ENCODE data around the gene RGS19.
"Not testable (repeated sequence)": the region's sequence is repeated elsewhere in the genome, so short reads cannot be mapped to it uniquely, and the experiment has no call there.

Gene RGS19

GRCh38 chr20:64091340-64091739 is 12.0 kb upstream of the RGS19 start:
- TF ChIP-seq, protein P1, sequence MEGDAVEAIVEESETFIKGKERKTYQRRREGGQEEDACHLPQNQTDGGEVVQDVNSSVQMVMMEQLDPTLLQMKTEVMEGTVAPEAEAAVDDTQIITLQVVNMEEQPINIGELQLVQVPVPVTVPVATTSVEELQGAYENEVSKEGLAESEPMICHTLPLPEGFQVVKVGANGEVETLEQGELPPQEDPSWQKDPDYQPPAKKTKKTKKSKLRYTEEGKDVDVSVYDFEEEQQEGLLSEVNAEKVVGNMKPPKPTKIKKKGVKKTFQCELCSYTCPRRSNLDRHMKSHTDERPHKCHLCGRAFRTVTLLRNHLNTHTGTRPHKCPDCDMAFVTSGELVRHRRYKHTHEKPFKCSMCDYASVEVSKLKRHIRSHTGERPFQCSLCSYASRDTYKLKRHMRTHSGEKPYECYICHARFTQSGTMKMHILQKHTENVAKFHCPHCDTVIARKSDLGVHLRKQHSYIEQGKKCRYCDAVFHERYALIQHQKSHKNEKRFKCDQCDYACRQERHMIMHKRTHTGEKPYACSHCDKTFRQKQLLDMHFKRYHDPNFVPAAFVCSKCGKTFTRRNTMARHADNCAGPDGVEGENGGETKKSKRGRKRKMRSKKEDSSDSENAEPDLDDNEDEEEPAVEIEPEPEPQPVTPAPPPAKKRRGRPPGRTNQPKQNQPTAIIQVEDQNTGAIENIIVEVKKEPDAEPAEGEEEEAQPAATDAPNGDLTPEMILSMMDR (IDR thresholded peaks at IDR 0.05; ENCODE audit: insufficient read depth, low read length, missing control alignments), result no peak
- POLR2A ChIA-PET, result no interaction called here
- no peak overlapping the region for H3K4me3 ChIP-seq (ENCODE audit: low read depth, low read length)
- CTCF ChIA-PET, result no interaction called here
- DNase-seq (ENCODE audit: low read depth, low spot score), result no peak

DNA sequence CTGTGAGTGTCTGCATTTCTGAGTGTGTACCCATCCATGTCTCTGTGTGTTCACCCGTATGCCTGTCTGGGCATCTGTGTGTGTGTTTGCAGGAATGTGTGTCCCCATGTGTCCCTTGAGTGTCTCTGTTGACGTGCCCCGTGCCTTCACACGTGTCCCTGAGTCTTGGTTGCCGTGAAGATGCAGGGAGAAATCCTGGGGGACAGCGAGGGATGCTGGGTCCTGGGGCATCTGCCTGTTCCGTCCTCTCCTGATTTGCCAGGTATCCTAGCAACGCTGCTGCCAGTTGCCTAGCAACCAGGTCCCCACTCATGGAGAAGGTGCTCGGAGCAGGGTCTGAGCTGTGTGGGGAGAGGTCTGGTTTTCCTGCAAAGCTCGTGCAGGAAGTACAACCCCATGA is 10.8 kb upstream of the RGS19 start:
- no peak overlapping the region for H3K4me3 ChIP-seq (ENCODE audit: low read depth, low read length)
- POLR2A ChIA-PET, result no interaction called here
- TF ChIP-seq, protein P1 (IDR thresholded peaks at IDR 0.05; ENCODE audit: insufficient read depth, low read length, missing control alignments), result no peak
- no peak for DNase-seq (ENCODE audit: low read depth, low spot score)
- CTCF ChIA-PET, result interaction anchor here (1.2 kb wide), 1 partner anchor 8 kb away, joined by 3 read pairs; no protein-coding TSS in a partner anchor

- CTCF ChIA-PET; POLR2A ChIA-PET; DNase-seq (ENCODE audit: low read depth, low spot score); H3K4me3 ChIP-seq (ENCODE audit: low read depth, low read length): not testable (repeated sequence)
Measured at GRCh38 chr20:64088586-64088985, 9.3 kb upstream of the RGS19 start.

- CTCF ChIA-PET, result interaction anchor here (1.6 kb wide), 1 partner anchor 30 kb away, joined by 6 read pairs; no protein-coding TSS in a partner anchor
- H3K4me3 ChIP-seq (ENCODE audit: low read depth, low read length); POLR2A ChIA-PET; DNase-seq (ENCODE audit: low read depth, low spot score): not testable (repeated sequence)
Measured at GRCh38 chr20:64087226-64087825, 8.0 kb upstream of the RGS19 start.

DNA sequence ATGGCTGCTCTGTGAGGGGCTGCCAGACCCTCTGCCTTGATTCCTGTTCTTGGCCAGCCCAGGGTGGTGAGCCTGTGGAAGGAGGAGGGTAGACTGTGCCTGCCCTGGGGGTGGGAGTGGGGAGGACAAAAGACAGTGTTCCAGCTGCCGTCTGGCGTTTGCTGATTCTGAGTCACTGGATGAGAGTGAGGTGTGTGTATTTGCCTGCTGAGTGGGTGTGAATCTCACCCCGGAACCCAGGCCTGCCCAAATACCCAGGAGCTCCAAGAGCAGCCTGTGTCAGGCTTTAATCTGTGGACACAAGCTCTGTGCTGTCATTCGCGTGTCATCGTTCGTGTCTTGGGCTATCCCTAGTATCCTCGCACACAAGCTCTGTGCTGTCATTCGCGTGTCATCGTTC is 7.5 kb upstream of the RGS19 start:
- ChIA-PET POLR2A (no interaction called here), CTCF (interaction anchor here (1.4 to 1.6 kb wide), 2 partner anchors 16 to 29 kb away, joined by 4 to 6 read pairs; no protein-coding TSS in a partner anchor)
- TF ChIP-seq, protein P1 (IDR thresholded peaks at IDR 0.05; ENCODE audit: insufficient read depth, low read length, missing control alignments), result no peak
- no peak overlapping the region for H3K4me3 ChIP-seq (ENCODE audit: low read depth, low read length)
- no peak for DNase-seq (ENCODE audit: low read depth, low spot score)

DNA sequence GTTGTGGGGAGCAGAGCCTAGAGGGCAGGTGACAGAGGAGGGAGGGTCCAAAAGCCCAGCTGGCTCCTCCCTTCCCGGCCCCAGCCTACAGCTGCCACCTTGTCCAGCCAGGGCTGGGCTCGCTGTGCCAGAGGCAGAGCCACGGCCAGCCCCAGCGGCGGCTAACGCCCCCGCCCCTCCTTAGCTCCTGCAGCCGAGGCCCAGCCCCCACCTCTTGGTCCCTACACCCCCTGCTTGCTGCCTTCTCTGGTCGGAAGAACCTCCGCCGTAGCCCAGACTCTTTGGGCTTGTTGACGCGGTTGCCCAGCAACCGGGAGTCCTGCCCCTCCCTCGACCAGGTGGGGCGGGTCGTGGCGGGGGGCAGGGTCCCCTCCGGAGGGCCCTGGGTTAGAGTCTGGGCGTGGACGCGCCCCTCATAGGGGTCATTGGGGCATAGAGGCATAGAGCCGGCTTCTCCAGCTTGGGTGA is 5.4 kb upstream of the RGS19 start:
- no peak for DNase-seq (ENCODE audit: low read depth, low spot score)
- ChIA-PET POLR2A (interaction anchor here (1.0 kb wide), 1 partner anchor 220 kb away, joined by 3 read pairs; the partner anchor contains the start of gene TPD52L2), CTCF (interaction anchor here (0.8 to 8.7 kb wide), 5 partner anchors 22 to 46 kb away, joined by 3 to 51 read pairs (median 4); partner anchors contain the start of genes NPBWR2 and TCEA2)
- H3K4me3 ChIP-seq (ENCODE audit: low read depth, low read length), result no peak overlapping the region
- TF ChIP-seq, protein P1 (IDR thresholded peaks at IDR 0.05; ENCODE audit: insufficient read depth, low read length, missing control alignments), result no peak

DNA sequence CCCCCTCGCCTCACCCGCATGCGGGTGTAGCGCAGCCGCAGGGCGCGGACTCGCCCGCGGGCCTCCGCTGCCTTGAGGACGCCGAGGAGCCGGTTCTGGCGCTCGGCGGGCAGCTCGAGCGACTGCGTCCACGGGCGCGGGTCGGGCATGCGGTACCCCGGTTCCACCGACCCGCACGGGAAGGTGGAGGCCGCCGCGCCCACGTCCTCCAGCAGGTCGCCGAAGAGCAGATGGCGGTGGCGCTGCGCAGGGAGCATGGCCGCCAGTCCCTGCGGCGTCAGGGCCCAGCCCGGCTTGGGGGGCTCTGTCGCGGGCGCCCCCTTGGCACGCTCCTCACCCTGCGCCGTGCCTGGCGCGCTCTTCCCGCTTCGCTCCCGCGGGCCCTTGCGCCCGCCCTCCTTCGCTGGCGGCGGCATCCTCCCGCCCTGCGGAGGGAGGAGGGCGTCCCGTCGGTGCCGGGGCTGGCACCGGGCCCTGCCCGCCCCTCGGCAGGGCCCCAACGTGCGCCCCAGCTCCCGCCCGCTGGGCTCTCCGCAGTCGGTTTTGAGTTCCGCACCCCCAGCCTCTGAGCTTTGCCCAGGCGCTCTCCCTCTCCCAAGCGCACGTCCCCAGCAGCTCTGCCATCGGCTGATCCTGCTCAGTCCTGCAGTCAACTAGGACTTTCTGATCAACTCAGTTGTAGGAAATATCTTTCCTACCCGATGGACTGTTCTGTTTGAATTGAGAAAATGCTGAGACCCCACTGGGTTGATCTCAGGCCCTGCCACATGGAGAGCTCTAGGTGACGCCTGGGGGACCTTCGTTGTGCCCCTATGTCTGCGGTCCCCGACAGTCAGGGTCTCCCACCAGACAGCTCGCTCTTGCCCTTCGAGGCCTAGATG is 4.7 kb upstream of the RGS19 start, which contains the start of gene LKAAEAR1:
LKAAEAR1 (minus strand) TSS at position 595 of the 881 bp plus-strand sequence; CDS start at position 416, 179 bp downstream.
- CTCF ChIA-PET, result interaction anchor here (0.6 to 8.7 kb wide), 14 partner anchors 15 to 109 kb away, joined by 3 to 51 read pairs (median 4); partner anchors contain the start of genes NPBWR2, PRPF6 and TCEA2
- POLR2A ChIA-PET, result interaction anchor here (1.0 kb wide), 1 partner anchor 219 kb away, joined by 3 read pairs; the partner anchor contains the start of gene TPD52L2
- TF ChIP-seq, protein P1 (IDR thresholded peaks at IDR 0.05; ENCODE audit: insufficient read depth, low read length, missing control alignments), result no peak
- H3K4me3 ChIP-seq (ENCODE audit: low read depth, low read length), result peak within 1 kb of the TSS; percentile 52
- no peak for DNase-seq (ENCODE audit: low read depth, low spot score)

Data from AG04449 (cell line).